ENCODE results near the gene ZC3H7B. TPM values are rescaled to one million over a fixed set of nuclear protein-coding genes. Genes with fewer than 3 reads are reported as not detected.

The ZC3H7B gene
- total RNA-seq (2022; extraction: Qiagen RNA extraction): 17.5 to 23.6 TPM (median 23.2 TPM) in 5 replicates

GRCh38 chr22:41301085-41302020 lies at the start of gene ZC3H7B:
ZC3H7B (plus strand) TSS chr22:41301525; CDS start chr22:41320661, 19,136 bp downstream.

GRCh38 chr22:41285820-41286638 lies 15.3 kb upstream of the ZC3H7B start, which contains the start of gene RANGAP1:
RANGAP1 (minus strand) TSS chr22:41286187; CDS start chr22:41281044, 5,143 bp downstream.

GRCh38 chr22:41381329-41382097 lies 80.2 kb downstream of the ZC3H7B start, which contains the start of gene TEF:
TEF (plus strand) TSS chr22:41381942; CDS start chr22:41382045, 103 bp downstream.

Other genes with a start within 250 kb of the ZC3H7B start
- 17.3 to 21.6 TPM (median 19.6 TPM) in 5 replicates for gene EP300, start 208.9 kb upstream of the ZC3H7B start, total RNA-seq (2022; extraction: Qiagen RNA extraction)
- 16.9 to 19.8 TPM (median 17.8 TPM) in 5 replicates for gene L3MBTL2, start 96.2 kb upstream of the ZC3H7B start, total RNA-seq (2022; extraction: Qiagen RNA extraction)
- not detected in 5 replicates for gene CHADL, start 60.6 kb upstream of the ZC3H7B start, total RNA-seq (2022; extraction: Qiagen RNA extraction)
- gene RANGAP1, start 15.3 kb upstream of the ZC3H7B start, total RNA-seq (2022; extraction: Qiagen RNA extraction): 67.2 to 94.9 TPM (median 88.1 TPM) in 5 replicates
- 0.80 to 1.3 TPM (median 1.1 TPM) in 5 replicates for gene TEF, start 80.4 kb downstream of the ZC3H7B start, total RNA-seq (2022; extraction: Qiagen RNA extraction)
- 21.0 to 27.6 TPM (median 22.7 TPM) in 5 replicates for gene TOB2, start 145.3 kb downstream of the ZC3H7B start, total RNA-seq (2022; extraction: Qiagen RNA extraction)
- 62.3 to 80.9 TPM (median 64.0 TPM) in 5 replicates for gene PHF5A, start 167.2 kb downstream of the ZC3H7B start, total RNA-seq (2022; extraction: Qiagen RNA extraction)
- gene ACO2, start 167.6 kb downstream of the ZC3H7B start, total RNA-seq (2022; extraction: Qiagen RNA extraction): 45.5 to 48.7 TPM (median 47.5 TPM) in 5 replicates
- 25.7 to 45.6 TPM (median 38.2 TPM) in 5 replicates for gene POLR3H, start 242.9 kb downstream of the ZC3H7B start, total RNA-seq (2022; extraction: Qiagen RNA extraction)

Measured in A549 treated with Mapracorat at 1 μM for 4 hours (cell line).